ENCODE measurements around the gene ATP11A.

Gene ATP11A

DNA sequence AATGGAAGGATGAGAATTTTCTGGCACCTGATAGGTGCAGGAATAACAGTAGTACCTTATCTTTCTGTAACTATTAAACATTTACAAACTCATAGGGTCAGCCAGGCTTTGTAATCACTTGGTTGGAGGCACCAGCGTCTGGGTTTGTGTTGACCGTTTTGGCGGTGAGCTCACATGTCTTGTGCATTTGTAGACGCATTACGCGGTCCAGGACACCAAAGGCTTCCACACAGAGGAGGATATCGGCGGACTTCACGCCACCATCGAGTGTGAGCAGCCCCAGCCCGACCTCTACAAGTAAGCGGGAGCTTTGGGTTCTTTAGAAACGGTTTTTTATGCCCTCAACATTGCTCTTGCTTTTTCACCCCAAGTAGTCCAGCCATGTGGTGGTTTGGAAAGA is 129.3 kb downstream of the ATP11A start:
- no peak for DNase-seq (ENCODE audit: low read depth in 2 of 2)

DNA sequence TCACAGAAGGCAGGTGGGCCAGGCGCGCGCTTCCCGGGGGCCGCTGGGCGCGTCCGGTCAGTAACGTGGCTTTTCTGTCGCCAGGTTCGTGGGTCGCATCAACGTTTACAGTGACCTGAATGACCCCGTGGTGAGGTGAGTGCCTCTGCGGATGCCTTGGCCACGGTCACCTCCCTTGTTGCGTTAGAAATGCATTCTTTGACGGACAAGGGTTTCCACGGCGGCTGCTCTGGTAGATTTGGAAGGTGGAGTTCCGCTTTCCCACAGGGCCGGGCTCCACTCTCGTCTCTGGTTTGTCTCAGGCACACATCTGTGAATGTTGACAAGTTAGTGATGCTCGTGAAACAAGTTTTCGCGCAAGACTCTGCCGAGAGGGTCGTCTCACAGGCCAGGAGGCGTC is 130.0 kb downstream of the ATP11A start:
- DNase-seq (ENCODE audit: low read depth in 2 of 2), result no peak

DNA sequence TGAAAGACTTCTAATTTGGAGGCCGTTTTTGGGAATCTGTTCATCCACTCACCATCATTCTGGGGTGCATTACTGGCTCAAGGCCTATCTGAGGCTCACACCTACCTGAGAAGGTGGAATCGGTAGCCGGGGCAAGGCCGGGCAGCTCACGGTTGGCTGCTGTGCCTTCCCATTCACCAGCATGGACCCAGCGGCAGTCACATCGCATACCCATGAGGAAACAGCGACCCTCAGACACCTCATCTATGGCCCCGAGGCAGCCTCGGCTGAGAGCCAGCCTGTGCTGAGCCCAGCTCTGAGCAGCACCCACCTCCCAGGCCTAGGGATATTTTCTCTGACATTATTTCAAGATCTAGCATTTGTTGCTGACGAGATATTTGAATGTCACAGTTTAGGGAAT is 130.5 kb downstream of the ATP11A start:
- DNase-seq (ENCODE audit: low read depth in 2 of 2), result no peak

DNA sequence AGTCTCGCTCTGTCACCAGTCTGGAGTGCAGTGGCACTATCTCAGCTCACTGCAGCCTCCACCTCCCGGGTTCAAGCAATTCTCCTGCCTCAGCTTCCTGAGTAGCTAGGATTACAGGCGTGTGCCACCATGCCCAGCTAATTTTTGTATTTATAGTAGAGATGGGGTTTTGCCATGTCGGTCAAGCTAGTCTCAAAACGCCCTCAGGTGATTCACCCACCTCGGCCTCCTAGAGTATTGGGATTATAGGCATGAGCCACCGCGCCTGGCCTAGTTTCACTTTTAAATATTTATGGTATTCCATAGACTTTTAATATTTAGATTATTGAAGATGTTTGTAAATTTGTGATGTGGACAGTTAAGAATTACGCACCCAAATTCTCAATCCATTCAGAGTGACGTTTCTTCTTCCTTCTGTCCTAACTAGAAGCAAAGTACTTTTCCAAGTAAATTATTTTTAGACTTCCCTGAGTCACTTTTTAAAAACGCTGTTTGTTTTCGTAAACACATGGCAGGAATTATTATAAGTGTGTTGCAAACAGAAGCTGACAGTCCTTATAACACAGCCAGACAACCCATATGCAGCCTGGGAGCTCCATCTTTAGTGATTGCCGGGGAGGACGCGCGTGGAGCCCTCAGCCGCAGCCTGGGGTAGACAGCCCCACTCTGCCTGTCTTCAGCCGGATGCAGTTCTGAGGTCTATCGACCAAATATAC is 131.7 kb downstream of the ATP11A start:
- DNase-seq (ENCODE audit: low read depth in 2 of 2), result no peak

DNA sequence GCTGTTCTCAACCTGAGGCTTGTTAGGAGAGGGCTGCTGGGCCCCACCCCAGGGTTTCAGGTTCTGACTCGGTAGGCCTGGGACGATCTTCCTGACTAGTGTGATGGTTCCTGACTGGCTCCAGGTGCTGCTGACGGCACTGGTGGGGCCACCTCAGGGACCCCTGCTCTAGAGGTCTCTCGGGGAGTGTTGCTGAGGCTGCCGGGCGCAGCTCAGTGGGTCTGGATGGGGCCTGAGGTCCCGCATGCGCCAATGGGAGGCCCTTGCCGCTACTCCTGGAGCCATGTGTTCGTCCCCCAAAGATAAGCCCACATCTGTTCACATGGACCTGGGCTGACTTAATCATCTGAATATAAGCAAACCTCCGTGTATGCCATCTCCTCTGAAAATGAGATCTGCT is 133.0 kb downstream of the ATP11A start:
- DNase-seq (ENCODE audit: low read depth in 2 of 2), result no peak

DNA sequence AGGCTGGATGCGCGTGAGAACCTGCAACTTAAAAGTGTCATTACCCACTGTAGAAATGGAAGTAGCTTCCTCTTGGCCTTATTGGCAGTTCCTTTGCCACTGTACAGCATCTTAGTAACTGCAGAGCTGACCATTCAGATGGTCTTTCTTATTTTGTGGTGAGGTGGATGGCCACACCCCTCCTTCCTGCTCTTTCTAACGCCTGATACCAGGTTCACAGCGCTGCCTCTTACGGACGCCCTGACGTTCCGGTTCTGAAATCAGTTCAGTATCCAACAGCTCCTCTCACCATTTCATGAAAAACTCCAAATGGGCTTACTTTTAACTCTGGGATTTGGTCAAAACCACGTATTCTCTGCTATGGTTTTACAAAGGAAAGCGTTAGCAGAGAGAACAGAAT is 134.6 kb downstream of the ATP11A start:
- no peak for DNase-seq (ENCODE audit: low read depth in 2 of 2)

DNA sequence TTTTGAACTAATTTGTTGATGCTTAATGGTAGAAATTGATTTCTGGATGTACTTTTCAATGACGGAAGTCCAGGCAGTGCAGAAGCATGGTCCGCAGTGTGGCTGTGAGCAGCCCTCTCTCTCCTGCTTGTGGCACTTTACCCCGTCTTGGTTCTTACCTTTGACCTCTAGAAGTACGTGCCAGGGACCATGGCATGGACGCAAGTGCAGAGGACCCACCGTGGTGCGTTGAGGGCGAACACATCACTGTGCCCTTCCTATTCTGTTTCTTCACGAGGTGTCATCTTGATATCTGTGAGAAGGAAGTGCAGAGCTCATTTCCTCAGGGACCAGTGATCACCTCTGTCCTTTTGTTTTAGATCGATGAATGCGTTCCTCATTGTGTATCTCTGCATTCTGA is 135.2 kb downstream of the ATP11A start:
- no peak for DNase-seq (ENCODE audit: low read depth in 2 of 2)

DNA sequence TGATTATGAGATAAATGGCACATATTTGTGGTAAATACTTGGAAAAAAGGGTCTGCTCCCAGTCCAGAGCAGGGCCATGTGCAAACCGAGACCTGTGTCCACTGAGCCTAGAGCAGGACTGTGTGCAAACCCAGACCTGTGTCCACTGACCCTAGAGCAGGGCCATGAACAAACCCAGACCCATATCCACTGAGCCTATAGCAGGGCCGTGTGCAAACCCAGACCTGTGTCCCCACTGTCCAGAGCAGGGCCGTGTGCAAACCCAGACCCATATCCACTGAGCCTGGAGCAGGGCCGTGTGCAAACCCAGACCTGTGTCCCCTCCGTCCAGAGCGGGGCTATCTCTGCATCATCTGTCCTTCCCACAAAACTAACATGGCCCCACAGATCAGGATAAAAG is 136.0 kb downstream of the ATP11A start:
- no peak for DNase-seq (ENCODE audit: low read depth in 2 of 2)

DNA sequence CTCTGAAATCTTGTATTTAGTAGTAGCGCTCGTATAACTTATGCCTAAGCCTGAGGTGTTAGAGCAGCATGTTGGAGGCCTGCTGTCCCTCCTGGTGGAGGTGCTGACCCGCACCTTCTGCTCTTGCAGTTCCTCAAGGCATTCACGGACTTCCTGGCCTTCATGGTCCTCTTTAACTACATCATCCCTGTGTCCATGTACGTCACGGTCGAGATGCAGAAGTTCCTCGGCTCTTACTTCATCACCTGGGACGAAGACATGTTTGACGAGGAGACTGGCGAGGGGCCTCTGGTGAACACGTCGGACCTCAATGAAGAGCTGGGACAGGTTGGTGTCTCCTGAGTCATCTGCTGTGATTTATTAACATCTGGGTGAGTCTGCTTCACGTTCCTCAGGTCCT is 136.7 kb downstream of the ATP11A start:
- DNase-seq (ENCODE audit: low read depth in 2 of 2), result no peak

DNA sequence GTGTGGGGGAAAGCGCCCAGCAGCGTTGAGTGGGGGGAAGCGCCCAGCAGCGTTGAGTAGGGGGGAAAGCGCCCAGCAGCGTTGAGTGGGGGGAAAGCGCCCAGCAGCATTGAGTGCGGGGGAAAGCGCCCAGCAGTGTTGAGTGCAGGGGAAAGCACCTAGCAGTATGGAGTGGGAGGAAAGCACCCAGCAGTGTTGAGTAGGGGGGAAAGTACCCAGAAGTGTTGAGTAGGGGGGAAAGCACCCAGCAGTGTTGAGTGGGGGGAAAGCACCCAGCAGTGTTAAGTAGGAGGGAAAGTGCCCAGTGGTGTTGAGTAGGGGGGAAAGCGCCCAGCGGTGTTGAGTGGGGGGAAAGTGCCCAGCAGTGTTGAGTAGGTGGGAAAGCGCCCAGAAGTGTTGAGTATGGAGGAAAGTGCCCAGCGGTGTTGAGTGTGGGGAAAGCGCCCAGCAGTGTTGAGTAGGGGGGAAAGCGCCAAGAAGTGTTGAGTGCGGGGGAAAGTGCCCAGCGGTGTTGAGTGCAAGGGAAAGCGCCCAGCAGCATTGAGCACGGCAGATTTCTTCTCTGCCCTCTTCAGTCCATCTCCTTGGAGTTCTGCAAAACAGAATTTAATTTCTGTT is 138.4 kb downstream of the ATP11A start:
- no peak for DNase-seq (ENCODE audit: low read depth in 2 of 2)

DNA sequence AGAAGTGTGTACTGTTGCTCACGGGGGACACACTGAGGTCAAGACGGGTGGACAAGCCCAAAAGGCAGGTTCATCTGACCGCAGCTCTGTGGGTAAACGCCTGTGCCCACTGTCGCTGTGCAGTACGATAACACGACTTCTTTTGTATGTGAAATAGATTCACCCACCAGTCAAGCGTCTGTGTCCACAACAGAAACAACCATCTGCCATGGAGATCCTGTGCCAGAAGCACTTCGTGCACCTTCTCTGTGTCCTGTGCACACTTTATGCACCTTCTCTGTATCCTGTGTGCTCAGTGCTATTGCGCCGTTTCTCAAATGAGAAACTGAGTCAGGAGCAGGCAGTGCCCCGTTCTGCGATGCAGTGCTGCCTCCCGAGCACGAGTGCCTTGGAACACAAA is 138.9 kb downstream of the ATP11A start:
- no peak for DNase-seq (ENCODE audit: low read depth in 2 of 2)

DNA sequence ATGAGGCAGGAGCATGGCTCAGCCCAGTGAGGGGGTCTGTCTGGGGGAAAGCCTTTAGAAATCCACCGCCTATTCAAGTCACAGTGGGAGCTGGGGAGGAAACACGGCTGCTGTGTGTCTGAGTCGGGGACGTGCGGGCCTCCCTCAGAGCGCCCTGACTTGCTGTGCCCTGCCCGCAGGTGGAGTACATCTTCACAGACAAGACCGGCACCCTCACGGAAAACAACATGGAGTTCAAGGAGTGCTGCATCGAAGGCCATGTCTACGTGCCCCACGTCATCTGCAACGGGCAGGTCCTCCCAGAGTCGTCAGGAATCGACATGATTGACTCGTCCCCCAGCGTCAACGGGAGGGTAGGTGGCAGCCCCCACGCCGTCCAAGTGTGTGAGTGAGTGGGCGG is 141.4 kb downstream of the ATP11A start:
- no peak for DNase-seq (ENCODE audit: low read depth in 2 of 2)

DNA sequence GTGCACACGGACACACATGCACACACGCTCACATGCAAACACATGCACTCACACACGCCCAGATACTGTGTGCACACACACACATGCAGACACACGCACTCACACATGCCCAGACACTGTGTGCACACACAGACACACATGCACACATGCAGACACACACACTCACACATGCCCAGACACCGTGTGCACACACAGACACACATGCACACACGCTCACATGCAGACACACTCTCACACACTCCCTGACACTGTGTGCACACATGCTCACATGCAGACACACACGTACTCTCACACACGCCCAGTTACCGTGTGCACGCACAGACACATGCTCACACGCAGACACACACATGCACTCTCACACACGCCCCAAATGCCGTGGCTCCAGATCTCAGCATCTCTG is 142.0 kb downstream of the ATP11A start:
- no peak for DNase-seq (ENCODE audit: low read depth in 2 of 2)

DNA sequence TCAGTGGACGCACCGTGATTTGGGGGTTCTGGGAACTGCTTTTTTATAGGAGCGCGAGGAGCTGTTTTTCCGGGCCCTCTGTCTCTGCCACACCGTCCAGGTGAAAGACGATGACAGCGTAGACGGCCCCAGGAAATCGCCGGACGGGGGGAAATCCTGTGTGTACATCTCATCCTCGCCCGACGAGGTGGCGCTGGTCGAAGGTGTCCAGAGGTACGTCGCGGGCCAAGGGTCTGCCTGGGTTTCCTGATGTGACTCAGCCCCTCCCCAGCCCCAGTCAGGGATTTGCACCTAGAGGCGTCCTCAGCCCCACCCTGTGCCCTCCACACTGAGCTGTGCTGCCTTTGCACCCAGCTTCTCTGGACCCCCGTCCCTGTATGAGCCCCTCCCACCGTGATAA is 143.0 kb downstream of the ATP11A start:
- no peak for DNase-seq (ENCODE audit: low read depth in 2 of 2)

DNA sequence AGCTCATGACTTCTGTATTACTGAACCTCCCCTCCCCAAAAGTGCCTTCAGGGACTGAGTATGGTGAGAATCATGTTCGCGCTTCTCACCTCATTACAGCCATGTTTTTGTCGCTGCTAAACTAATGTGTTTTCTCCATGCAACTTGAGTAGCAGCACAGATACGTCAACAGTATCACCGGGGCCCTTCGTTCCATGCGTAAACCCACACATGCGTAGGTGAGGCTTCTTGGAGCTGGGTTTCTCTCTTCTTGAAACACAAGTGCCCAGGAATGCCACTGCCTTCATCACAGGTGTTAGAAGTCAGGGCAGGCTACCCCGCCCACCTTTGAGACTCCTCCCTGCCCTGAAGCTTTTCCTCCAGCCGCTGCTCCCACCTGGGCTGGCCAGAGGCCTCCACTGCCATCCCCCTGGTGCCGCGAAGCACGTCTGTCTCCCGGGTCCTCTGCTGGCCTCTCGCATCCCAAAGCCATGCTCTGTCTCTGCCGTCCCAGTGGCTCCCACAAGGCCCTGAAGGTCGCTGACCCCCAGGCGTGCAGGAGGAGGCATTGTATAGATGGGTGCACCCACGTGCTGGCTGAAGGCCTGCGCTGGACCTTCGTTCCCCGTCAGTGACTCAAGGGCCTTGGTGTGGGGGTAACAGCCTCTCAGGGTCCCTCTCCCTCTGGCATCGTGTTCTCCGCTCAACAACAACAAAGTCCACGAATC is 143.9 kb downstream of the ATP11A start:
- DNase-seq (ENCODE audit: low read depth in 2 of 2), result no peak

DNA sequence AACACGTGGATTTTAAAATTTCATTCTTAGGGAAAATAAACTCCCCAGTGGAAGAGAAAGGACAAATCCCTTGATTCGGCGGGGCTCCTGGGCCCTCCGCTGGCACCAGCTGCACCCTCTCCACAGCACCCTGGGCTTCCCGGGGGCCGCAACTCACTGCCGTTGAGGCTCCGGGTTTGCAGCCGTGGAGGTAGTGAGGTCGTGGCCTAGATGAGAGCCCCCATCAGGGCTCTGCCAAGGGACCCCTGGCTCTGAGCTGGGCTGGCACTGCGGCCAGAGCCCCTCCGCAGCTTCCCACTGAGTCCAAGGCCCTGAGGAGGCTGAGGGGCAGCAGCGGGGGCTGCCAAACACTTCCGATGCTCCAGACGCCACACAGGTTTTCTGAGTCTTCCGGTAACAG is 145.5 kb downstream of the ATP11A start:
- no peak for DNase-seq (ENCODE audit: low read depth in 2 of 2)

DNA sequence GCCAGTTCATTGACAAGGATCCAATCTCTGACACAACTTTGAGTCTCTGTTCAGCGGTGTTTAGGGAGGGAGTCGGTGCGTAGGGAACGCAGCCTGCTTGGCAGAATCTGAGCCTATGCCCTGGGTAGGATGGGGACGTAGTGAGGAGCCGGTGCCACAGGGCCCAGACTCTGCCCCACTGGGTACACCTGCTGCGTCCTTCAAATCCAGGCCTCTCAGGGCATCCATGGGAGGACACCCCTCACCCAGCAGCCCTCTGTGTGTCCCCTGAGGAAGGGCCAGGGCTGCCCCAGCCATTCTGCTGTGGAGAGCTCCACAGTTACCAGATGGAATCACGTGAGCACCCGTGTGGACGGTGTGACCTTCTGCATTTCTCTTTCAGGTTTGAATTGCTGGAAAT is 146.0 kb downstream of the ATP11A start:
- DNase-seq (ENCODE audit: low read depth in 2 of 2), result no peak

DNA sequence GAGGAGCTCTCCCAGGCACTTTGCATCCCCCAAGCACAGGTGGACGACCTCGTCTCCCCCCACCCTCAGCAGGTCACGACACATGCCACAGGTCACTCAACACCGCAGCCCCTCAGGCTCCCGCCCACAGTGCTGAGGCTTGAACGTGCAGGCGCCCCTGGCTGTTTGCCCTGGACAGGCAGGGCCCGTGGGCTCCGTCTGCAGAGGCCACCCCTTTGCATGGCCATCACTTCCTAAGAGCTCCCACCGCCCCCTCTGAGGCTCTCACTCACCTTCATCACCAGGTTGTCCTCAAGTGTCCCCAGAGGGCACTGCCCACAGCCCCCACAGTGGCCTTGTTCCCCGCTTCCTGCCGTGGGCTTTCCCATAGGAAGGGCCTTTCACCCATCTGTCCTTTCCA is 147.1 kb downstream of the ATP11A start:
- no peak for DNase-seq (ENCODE audit: low read depth in 2 of 2)

DNA sequence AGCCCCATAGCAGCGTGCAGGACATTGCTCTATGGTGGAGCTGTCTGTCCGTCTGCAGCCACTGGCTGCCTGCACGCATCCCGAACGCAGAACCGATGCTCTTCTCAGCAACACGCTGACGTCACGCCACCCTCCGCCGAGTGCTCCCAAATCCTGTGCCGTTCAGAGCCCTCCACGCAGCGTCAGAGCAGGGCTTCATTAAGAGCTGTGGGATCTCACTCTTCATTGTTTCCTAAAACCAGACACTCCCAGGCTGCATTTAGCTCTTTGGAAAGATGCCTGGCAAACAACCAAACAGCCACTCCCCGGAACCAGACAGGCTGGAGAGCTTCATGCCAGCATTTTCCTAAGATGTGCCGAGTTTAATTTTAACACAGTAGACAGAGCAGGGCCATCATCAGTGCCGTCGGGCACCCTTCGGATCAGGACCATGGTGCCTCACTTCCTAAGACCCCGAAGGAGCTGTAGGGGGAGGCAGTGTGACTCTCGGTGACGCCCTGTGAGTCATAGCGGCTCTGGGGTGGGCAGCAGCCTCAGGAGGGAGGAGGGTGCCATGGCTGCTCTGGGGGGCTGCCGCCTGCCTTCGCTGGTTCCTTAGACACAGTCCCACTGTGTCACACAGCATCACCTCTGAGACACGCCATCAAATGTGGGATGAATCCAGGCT is 147.7 kb downstream of the ATP11A start:
- no peak for DNase-seq (ENCODE audit: low read depth in 2 of 2)

DNA sequence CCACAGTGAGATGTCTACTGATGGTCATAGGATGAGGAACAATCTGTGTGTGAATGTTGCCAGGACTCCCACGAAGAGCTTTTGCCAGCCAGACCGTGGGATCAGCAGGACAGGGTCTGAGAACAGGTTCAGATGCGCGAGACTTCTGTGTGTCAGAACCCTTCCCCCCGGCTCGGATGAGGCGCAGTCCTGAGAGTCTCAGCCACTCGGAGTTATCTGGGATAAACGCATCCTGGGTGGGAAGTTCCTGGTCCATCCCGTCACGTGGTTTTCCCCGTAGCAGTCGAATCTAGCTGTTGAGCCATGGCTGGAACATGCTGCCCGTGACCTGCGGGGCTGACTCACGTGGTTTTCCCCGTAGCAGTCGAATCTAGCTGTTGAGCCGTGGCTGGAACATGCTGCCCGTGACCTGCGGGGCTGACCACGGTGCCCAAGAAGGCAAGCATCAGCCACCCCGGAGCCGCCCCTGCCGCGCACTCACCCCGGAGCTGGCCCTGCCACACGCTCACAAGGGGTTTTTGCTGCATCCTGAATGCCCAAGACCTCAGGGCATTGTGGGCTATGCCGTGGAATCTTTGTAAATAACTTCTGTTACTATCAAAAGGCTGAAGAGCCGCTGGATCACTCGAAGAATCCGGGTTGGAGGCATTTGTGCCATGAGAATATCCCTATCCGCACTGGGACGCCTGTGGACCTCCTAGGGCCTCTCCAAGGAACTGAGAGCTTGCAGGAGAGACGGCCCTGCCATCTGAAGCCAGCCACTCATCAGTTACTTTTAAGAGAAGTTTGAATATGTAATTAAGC is 148.4 kb downstream of the ATP11A start:
- no peak for DNase-seq (ENCODE audit: low read depth in 2 of 2)

DNA sequence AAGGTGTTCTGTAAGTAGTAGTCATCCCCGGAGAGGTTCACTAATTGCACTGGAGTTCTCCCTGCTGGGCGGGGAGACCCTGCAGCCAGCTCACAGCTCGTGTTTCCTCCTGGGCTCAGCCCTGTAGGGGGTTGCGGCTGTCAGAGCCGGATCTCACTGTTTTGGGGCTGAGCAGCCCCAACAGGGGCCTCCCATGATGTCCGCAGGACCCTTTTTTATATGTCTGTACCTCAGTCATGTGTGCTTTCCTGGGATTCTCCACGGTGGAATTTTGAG is 148.9 kb downstream of the ATP11A start:
- DNase-seq (ENCODE audit: low read depth in 2 of 2), result no peak
